Activated CD4-positive, alpha-beta memory T cell treated with anti-CD3 and anti-CD28 coated beads, Interleukin-2, amount 10 ng/mL, durations not matched to agents 7 days and 5 days (primary cell): ENCODE data around the gene TOM1. TPM values are rescaled to one million over a fixed set of nuclear protein-coding genes. Genes with fewer than 3 reads are reported as not detected.
A peak's percentile ranks its signal among the peaks of the same experiment; 100 is the strongest.

Source experiments
- CTCF ChIA-PET: fragments of 350-600 bp; sonication (Branson Sonifier 250); formaldehyde crosslinking; loops from one replicate; lab custom pipeline; 2021; ENCODE audit warnings: antibody characterized with exemption, inconsistent platforms; lab: Charles Lee
- POLR2A ChIA-PET: fragments of 350-600 bp; sonication (Branson Sonifier 250); formaldehyde crosslinking; loops from one replicate; lab custom pipeline; 2021; ENCODE audit warnings: antibody characterized with exemption; lab: Charles Lee
- DNase-seq: peaks from one replicate; pipeline ENCODE4 v3.0.0-alpha.2; 2020
- H3K27ac Mint-ChIP-seq: one replicate; pipeline ENCODE4 v1.8.0; 2021; ENCODE audit warnings: mild to moderate bottlenecking, mixed read lengths
- H3K27me3 Mint-ChIP-seq: one replicate; pipeline ENCODE4 v1.8.0; 2021; ENCODE audit warnings: mixed read lengths
- H3K36me3 Mint-ChIP-seq: one replicate; pipeline ENCODE4 v1.8.0; 2021; ENCODE audit warnings: low read depth, mixed read lengths
- H3K4me1 Mint-ChIP-seq: one replicate; pipeline ENCODE4 v1.8.0; 2021; ENCODE audit warnings: mixed read lengths
- H3K4me3 Mint-ChIP-seq: one replicate; pipeline ENCODE4 v1.8.0; 2021; ENCODE audit warnings: mild to moderate bottlenecking, mixed read lengths
- H3K9me3 Mint-ChIP-seq: one replicate; pipeline ENCODE4 v1.8.0; 2021; ENCODE audit warnings: mixed read lengths
- total RNA-seq, 2 experiments: library from RNA; stranded (reverse); gene quantifications; one replicate each; pipeline ENCODE4 v1.2.3, GENCODE V29; 2021

TOM1 gene
- total RNA-seq, 2 experiments from 2014 or later = 37.3 to 41.4 TPM

DNA sequence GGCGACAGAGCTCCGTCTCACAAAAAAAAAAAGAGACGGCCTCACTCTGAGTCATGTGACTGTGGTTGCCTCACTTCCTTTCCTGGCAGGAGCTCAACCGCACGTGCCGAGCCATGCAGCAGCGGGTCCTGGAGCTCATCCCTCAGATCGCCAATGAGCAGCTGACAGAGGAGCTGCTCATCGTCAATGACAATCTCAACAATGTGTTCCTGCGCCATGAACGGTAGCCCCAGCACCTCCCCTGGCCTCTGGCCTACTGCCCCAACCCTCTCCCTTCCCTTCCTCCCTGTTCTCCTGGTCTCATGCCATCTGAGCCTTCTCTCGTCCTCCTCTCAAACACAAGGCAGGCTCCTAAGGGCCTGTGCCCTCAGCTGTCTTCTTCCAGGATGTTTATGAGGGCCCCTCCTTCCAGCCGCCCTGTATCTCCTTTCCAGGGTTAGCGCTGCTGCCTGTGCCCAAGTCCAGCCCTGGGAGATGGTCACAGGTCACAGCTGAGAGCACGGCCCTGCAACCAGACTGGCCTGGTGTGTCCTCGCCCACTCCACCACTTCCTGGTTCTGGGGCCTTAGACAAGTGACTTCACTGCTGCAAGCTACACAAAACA lies 30.7 kb downstream of the TOM1 start:
- H3K4me1 Mint-ChIP-seq = peaks cover 45% of the 10 kb centered on the region
- H3K27me3 Mint-ChIP-seq = no peaks in the 10 kb centered on the region
- H3K9me3 Mint-ChIP-seq = no peaks in the 10 kb centered on the region
- peak overlapping the region; percentile 71 for H3K27ac Mint-ChIP-seq
- ChIA-PET POLR2A (interaction anchor here (0.6 to 2.2 kb wide), 7 partner anchors 17 to 73 kb away, joined by 4 to 15 read pairs (median 4); partner anchors contain the start of genes HMGXB4 and TOM1), CTCF (interaction anchor here (0.8 to 2.5 kb wide), 10 partner anchors 19 to 794 kb away, joined by 3 to 15 read pairs (median 4); partner anchors contain the start of gene TOM1)
- peak overlapping the region; percentile 22 for H3K4me3 Mint-ChIP-seq
- peaks cover 52% of the 10 kb centered on the region for H3K36me3 Mint-ChIP-seq
- DNase-seq = peak; percentile 70

DNA sequence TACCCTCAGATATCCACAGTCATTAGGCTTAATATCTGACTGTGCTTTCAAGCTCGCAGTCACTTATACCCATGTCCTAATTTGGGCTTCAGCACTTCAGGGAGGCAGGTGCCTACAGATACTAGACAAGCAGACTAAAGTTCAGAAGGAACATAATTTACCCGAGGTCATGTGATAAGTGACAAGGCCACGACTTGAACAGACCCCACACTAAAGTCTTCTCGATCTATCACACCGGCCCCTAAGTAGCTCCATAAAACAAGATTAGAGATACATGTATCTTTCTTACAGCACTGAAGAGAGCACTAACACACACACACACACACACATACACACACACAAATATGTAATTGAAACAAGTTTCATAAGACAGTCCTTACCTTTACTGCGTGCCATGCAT lies 32.6 kb downstream of the TOM1 start:
- CTCF ChIA-PET = no interaction called here
- Mint-ChIP-seq H3K9me3 (no peaks in the 10 kb centered on the region), H3K4me3 (no peak overlapping the region), H3K27me3 (no peaks in the 10 kb centered on the region), H3K4me1 (peaks cover 57% of the 10 kb centered on the region), H3K36me3 (peaks cover 40% of the 10 kb centered on the region), H3K27ac (no peak overlapping the region)
- POLR2A ChIA-PET = no interaction called here
- no peak for DNase-seq

DNA sequence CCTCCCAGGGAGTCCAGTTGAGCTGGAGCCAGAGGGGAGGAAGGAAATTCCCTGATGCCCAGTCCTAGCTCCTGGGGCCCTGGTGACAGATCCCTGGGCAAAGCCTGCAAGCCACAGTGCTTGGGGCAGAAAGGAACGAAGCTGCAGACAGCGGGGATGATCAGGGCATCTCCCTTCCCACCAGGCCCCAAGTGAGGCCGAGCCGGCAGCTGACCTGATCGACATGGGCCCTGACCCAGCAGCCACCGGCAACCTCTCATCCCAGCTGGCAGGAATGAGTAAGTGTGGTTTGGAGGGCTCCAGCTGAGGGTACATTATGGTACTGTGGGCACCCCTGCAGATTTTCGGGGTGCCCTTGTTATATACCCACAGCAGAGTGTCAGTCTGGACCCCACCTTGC lies 33.5 kb downstream of the TOM1 start:
- Mint-ChIP-seq H3K9me3 (no peaks in the 10 kb centered on the region), H3K4me3 (no peak overlapping the region), H3K27ac (no peak overlapping the region), H3K27me3 (no peaks in the 10 kb centered on the region), H3K36me3 (peaks cover 36% of the 10 kb centered on the region), H3K4me1 (peaks cover 55% of the 10 kb centered on the region)
- ChIA-PET POLR2A (interaction anchor here (1.1 kb wide), 2 partner anchors 9 to 17 kb away, joined by 3 read pairs; no protein-coding TSS in a partner anchor), CTCF (no interaction called here)
- DNase-seq = no peak

DNA sequence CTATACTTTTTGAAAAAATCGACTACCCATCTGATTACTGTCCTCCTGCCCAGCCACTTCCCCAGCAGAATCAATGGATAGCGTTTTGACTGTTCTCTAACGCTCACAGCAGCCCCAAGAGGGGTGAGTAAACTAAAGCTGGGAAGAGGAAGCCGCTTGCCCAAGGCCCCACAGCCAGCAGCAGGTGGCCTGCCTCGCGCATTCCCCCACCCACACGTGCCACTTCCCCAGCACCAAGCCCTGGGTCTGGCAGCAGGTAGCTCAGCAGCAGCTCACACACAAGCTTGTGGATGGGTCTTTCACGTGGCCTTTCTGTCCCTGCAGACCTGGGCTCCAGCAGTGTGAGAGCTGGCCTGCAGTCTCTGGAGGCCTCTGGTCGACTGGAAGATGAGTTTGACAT lies 34.3 kb downstream of the TOM1 start:
- ChIA-PET POLR2A (interaction anchor here (1.1 kb wide), 1 partner anchor 10 kb away, joined by 3 read pairs; no protein-coding TSS in a partner anchor), CTCF (no interaction called here)
- DNase-seq = no peak
- H3K27ac Mint-ChIP-seq = no peak overlapping the region
- no peaks in the 10 kb centered on the region for H3K9me3 Mint-ChIP-seq
- H3K4me3 Mint-ChIP-seq = no peak overlapping the region
- peaks cover 51% of the 10 kb centered on the region for H3K4me1 Mint-ChIP-seq
- H3K36me3 Mint-ChIP-seq = peaks cover 32% of the 10 kb centered on the region
- H3K27me3 Mint-ChIP-seq = no peaks in the 10 kb centered on the region

DNA sequence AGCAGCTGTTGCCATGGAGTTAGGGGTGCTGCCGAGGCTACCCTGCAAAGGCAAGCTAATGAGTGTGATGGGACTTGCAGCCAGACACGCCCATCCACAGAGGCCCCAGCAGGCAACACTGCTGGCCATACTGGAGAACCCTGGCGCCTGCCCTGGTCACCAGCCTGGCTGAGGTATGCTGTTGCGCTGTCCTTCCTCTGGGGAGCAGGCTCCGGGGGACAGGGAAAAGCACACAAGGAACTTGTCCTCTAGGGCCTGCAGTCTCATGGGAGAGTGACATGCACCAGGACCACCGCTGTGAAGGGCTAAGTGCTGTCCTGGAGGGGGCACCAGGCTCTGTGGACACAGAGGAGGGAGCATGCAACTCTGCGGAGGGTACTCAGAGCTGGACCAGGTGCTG lies 35.8 kb downstream of the TOM1 start:
- Mint-ChIP-seq H3K4me3 (no peak overlapping the region), H3K27me3 (no peaks in the 10 kb centered on the region), H3K4me1 (peaks cover 36% of the 10 kb centered on the region), H3K9me3 (no peaks in the 10 kb centered on the region), H3K36me3 (peaks cover 28% of the 10 kb centered on the region), H3K27ac (peak overlapping the region; percentile 72)
- ChIA-PET POLR2A (interaction anchor here (1.1 to 1.5 kb wide), 4 partner anchors 15 to 313 kb away, joined by 3 to 7 read pairs (median 3); partner anchors contain the start of genes APOL6 and TOM1), CTCF (interaction anchor here (0.6 kb wide), 1 partner anchor 139 kb away, joined by 3 read pairs; no protein-coding TSS in a partner anchor)
- DNase-seq = no peak

DNA sequence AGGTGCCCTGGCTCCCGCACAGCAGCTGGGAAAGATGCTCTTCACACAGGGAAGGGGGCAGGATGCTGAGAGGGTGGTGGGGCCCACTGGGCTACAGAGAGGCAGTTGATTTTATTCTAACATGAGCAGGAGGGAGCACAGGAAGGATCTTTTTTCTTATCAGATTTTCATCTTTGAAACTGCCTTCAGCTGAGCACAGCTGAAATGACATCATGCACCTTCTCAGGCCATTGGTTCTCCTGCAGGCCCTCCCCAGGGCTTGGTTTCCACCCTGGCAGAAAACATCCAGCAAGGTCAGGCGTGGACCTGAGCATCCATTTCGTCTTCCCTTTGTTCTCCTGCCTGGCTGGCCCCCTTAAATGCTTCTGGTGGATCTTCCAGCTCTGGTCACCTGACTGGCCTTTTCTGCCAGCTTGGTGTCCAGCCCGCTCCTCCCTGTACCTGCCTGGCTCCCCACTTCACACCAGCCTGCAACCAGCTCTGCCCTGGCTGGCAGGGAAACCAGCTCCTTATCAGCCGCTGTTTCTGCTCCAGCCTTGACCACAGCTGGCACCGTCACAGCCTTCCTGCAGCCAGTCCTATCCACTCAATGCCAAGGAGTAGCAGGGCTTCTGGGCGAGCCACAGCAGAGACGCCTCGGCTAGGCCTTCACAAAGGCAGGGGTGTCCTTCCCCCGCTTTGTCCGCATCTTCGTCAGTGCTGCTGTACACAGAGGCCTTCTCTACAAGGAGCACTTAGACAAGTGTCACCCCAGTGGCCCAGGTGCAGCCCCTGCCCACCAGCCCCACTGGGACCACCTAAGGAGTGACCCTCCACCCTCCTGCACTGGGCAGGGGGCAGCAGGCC lies 36.5 kb downstream of the TOM1 start:
- H3K27me3 Mint-ChIP-seq = no peaks in the 10 kb centered on the region
- ChIA-PET POLR2A (interaction anchor here (1.1 to 1.5 kb wide), 5 partner anchors 14 to 312 kb away, joined by 3 to 7 read pairs (median 3); partner anchors contain the start of genes APOL6 and TOM1), CTCF (interaction anchor here (0.6 kb wide), 1 partner anchor 140 kb away, joined by 3 read pairs; no protein-coding TSS in a partner anchor)
- peak overlapping the region; percentile 72 for H3K27ac Mint-ChIP-seq
- no peak overlapping the region for H3K4me3 Mint-ChIP-seq
- no peaks in the 10 kb centered on the region for H3K9me3 Mint-ChIP-seq
- DNase-seq = peak; percentile 40
- H3K4me1 Mint-ChIP-seq = peaks cover 35% of the 10 kb centered on the region
- H3K36me3 Mint-ChIP-seq = peaks cover 28% of the 10 kb centered on the region

DNA sequence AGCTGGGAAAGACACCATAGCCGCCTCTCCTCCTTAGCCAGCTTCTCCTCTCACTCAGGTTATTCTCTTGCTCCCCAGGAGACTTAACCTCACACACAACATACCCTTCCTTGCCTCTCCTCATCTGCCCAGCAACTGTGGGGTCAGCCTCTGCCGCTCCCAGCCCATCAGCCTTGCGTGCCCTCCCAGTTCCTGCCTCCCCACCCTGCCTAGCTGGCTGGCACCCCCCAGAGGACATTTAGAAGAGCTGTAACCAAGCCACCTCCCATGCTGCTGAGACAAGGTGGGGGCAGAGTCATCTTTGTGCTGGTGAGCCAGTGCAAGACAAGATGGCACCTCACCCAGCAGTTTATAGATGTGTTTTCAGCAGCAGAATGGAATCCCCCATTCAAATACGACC lies 38.2 kb downstream of the TOM1 start:
- peaks cover 21% of the 10 kb centered on the region for H3K36me3 Mint-ChIP-seq
- no peaks in the 10 kb centered on the region for H3K9me3 Mint-ChIP-seq
- ChIA-PET POLR2A (interaction anchor here (1.5 kb wide), 1 partner anchor 38 kb away, joined by 3 read pairs; the partner anchor contains the start of gene TOM1), CTCF (interaction anchor here (1.3 kb wide), 1 partner anchor 25 kb away, joined by 4 read pairs; no protein-coding TSS in a partner anchor)
- no peaks in the 10 kb centered on the region for H3K27me3 Mint-ChIP-seq
- peaks cover 33% of the 10 kb centered on the region for H3K4me1 Mint-ChIP-seq
- H3K4me3 Mint-ChIP-seq = no peak overlapping the region
- H3K27ac Mint-ChIP-seq = no peak overlapping the region
- DNase-seq = no peak

DNA sequence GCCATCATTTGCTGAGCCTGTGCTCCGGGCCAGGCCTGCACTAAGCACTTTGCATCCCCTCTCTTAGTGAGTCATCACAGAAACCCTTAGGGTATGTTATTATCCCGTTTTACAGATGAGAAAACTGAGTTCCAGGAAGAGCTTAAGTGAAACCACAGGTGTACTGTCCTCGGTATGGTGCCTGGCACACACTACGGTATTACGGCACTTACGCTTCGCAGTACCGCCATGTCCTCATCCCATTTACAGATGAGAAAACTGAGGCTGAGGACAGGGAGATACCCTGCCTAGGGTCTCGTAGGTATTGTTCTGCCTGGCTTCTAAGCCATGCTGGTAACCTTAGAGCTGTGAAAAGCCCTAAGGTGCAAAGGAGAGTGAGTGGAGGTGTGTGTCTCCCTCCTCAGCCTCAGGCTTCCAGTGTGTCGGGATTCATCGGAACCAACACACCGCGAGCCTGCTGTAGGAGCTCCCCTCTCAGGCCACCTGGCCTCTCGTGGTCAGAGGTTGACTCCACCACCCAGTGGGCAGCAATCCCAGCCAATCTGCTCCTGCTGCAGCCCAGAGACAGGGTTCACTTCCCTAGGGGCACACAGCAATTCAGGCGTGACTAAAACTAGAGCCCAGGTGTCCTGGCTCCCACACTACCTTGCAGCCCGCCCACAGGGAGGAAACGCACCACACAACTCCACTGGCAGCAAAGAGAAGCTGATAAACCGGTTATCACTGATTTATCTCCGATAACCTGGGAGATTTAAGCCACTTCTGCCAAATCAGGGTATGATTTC lies 41.6 kb downstream of the TOM1 start:
- CTCF ChIA-PET = no interaction called here
- Mint-ChIP-seq H3K4me1 (peaks cover 11% of the 10 kb centered on the region), H3K27ac (no peak overlapping the region), H3K9me3 (no peaks in the 10 kb centered on the region), H3K4me3 (no peak overlapping the region), H3K36me3 (peaks cover 15% of the 10 kb centered on the region), H3K27me3 (no peaks in the 10 kb centered on the region)
- DNase-seq = no peak
- POLR2A ChIA-PET = no interaction called here

DNA sequence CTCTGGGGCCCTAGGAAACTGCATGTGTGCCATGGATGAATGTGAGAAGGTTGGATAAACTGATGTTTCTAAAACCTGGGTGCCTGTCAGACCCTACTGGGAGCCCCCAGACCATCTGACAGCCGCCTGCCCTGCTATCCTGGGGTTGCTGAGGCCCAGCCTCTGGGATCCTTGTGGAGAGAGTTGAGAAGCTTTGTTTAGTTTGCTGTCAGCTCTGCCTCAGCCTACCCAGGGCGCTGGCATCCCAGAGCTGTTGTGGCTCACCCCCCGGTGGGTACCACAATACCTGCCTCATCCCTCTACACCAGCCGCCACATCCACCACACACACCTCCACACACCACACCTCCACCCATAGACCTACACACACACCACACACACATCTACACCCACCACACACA lies 42.7 kb downstream of the TOM1 start:
- peaks cover 7% of the 10 kb centered on the region for H3K4me1 Mint-ChIP-seq
- CTCF ChIA-PET = no interaction called here
- POLR2A ChIA-PET = no interaction called here
- peaks cover 13% of the 10 kb centered on the region for H3K36me3 Mint-ChIP-seq
- DNase-seq = no peak
- H3K27me3 Mint-ChIP-seq = no peaks in the 10 kb centered on the region
- H3K4me3 Mint-ChIP-seq = no peak overlapping the region
- H3K9me3 Mint-ChIP-seq = no peaks in the 10 kb centered on the region
- H3K27ac Mint-ChIP-seq = no peak overlapping the region

DNA sequence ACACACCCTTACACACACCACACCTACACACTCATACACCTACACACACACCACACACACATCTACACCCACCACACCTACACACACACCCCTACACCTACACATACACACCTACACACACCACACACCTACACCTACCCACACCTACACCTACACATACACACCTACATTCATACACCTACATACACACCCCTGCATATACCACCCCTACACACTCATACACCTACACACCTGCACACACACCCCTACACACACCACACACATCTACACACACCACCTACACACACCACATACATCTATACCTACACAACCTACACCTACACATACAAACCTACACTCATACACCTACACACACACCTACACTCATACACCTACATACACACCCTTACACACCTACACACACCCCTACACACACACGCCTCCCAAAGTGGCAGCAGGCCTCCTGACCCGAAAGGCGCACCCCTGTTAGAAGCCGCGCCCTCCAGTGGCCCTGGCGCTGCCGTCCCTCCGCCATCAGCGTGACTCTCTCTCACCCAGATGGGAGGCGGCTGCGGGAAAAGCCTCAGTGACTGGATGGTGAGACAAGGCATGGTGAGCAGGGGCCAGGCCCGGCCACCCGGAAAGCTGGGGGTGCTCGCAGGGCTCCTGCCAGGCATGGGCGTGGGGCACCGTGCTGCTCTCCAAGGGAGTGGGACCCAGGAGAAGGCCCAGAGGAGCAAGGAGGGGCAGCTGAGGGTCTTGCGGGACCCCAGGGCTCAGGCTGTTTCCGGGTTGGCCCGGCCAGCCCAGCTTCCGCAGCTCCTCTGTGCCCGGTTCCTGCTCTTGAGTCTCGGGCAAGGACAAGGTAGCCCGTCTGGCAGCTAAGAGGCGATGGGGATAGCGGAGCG lies 44.2 kb downstream of the TOM1 start:
- Mint-ChIP-seq H3K9me3 (no peaks in the 10 kb centered on the region), H3K4me3 (no peak overlapping the region), H3K27ac (no peak overlapping the region), H3K36me3 (peaks cover 10% of the 10 kb centered on the region), H3K27me3 (no peaks in the 10 kb centered on the region), H3K4me1 (peaks cover 6% of the 10 kb centered on the region)
- ChIA-PET CTCF (no interaction called here), POLR2A (interaction anchor here (0.7 kb wide), 1 partner anchor 38 kb away, joined by 3 read pairs; no protein-coding TSS in a partner anchor)
- no peak for DNase-seq

DNA sequence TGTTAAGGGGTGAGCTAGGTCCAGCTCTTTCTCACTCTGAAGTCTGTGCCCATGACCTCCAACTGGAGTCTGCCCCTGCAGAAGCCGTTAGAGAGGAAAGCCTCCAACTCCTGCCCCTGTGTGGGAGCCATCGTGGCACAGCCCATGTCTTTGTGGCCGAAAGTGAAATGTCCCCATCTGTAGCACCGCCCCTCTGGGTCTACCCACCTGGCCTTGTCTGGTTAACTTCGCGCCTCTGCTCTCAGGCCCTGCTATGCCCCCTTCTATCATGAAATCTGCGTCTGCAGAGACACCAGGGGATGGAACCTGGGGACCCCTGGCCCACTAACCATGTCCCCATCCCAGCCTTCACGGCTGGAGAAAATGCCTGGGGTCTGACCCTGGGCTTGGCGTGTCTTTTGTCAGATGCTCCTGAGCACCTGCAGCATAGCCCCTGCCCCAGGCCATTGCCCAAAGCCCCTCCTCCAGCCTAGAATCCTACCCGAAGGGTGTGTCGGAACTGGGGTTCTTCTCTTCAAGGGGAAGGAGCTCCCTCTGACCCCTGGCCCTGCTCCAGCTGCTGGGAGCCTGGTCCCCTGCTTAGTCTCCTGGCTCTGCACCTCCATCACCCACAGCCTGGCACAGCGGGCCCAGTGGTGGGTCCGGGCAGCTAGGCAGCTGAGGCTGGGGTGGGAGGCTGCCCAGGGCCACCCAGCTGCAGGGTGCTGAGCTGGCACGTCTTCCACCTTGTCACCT lies 45.4 kb downstream of the TOM1 start:
- no peak overlapping the region for H3K27ac Mint-ChIP-seq
- ChIA-PET CTCF (no interaction called here), POLR2A (interaction anchor here (0.7 to 1.3 kb wide), 2 partner anchors 39 to 303 kb away, joined by 3 read pairs; partner anchors contain the start of gene APOL6)

More for the DNA sequence above, 45.4 kb downstream of the TOM1 start:
- Mint-ChIP-seq H3K9me3 (no peaks in the 10 kb centered on the region), H3K4me3 (no peak overlapping the region), H3K36me3 (peaks cover 6% of the 10 kb centered on the region), H3K27me3 (no peaks in the 10 kb centered on the region), H3K4me1 (peaks cover 6% of the 10 kb centered on the region)
- DNase-seq = no peak
